Gastroesophageal sphincter (tissue), 3 donors: ENCODE measurements around the gene GPATCH8.

Experiments used
- CTCF ChIP-seq, 4 experiments: fragments of 200-600 bp in 2 of 4; fragments of 450-650 bp in 2 of 4; sonication (generic) in 1 of 4; IDR thresholded peaks; one replicate each; pipeline ENCODE4 v1.5.1; 2017 to 2019; ENCODE audit warnings: antibody characterized with exemption in 4 of 4, mild to moderate bottlenecking in 2 of 4, moderate library complexity in 2 of 4
- EP300 ChIP-seq: sonication (generic); formaldehyde crosslinking; IDR thresholded peaks from one replicate; pipeline ENCODE4 v1.6.1; 2017; ENCODE audit warnings: antibody characterized with exemption, mild to moderate bottlenecking
- POLR2A ChIP-seq, 2 donors: fragments of 450-650 bp; IDR thresholded peaks; one replicate each; pipeline ENCODE4 v1.6.1; 2017; ENCODE audit warnings: antibody characterized with exemption in 2 of 2, mild to moderate bottlenecking in 2 of 2, moderate library complexity in 1 of 2
- POLR2AphosphoS5 ChIP-seq: sonication (generic); formaldehyde crosslinking; IDR thresholded peaks from one replicate; pipeline ENCODE4 v1.6.1; 2017; ENCODE audit warnings: antibody characterized with exemption

- TF ChIP-seq CTCF (IDR thresholded peaks at IDR 0.05) (no peak), POLR2AphosphoS5 (no peak), POLR2A (IDR thresholded peaks at IDR 0.05) (no peak), EP300 (no peak)
These were observed 108.4 kb downstream of the GPATCH8 start for GRCh38 chr17:44394833-44395232.
